Fibroblast of the aortic adventitia (primary cell): ENCODE results near the gene TPP1. TPM values are rescaled to one million over a fixed set of nuclear protein-coding genes. Genes with fewer than 3 reads are reported as not detected.

Experiments used
- DNase-seq: peaks from one replicate; pipeline ENCODE4 v3.0.0-alpha.2; 2010; ENCODE audit warnings: low read depth
- H3K4me3 ChIP-seq: 2 replicates; pipeline ENCODE4 v1.5.1; 2011; ENCODE audit warnings: low read depth, mild to moderate bottlenecking, control low read depth, low read length, moderate library complexity
- CTCF ChIP-seq: IDR thresholded peaks from 2 replicates; pipeline ENCODE4 v1.5.1; 2011; ENCODE audit warnings: mild to moderate bottlenecking, low read length, control low read depth, inconsistent platforms; ENCODE audit not compliant: insufficient read depth
- total RNA-seq: library from RNA; depleted of rRNA; stranded (reverse); fragments of >200 nt; gene quantifications from 2 replicates; pipeline ENCODE4 v1.2.3, GENCODE V29; 2012; ENCODE audit warnings: low replicate concordance

The TPP1 gene
- total RNA-seq, 1 donor: 60.2 TPM

GRCh38 chr11:6602096-6602940 lies 16.9 kb downstream of the TPP1 start:
- DNase-seq: no peak
- no peak for TF ChIP-seq CTCF
- H3K4me3 ChIP-seq: peak overlapping the region; percentile 99

- DNase-seq: no peak
- H3K4me3 ChIP-seq: no peak overlapping the region
- no peak for TF ChIP-seq CTCF
Observed at GRCh38 chr11:6601041-6601461, 18.2 kb downstream of the TPP1 start.

GRCh38 chr11:6599881-6600390 lies 19.3 kb downstream of the TPP1 start:
- DNase-seq: no peak
- no peak for TF ChIP-seq CTCF
- no peak overlapping the region for H3K4me3 ChIP-seq

GRCh38 chr11:6599449-6599848 lies 19.8 kb downstream of the TPP1 start:
- no peak for TF ChIP-seq CTCF
- no peak for DNase-seq

GRCh38 chr11:6598555-6598954 lies 20.7 kb downstream of the TPP1 start:
- DNase-seq: no peak
- H3K4me3 ChIP-seq: no peak overlapping the region
- TF ChIP-seq CTCF: no peak

More at GRCh38 chr11:6599449-6599848, 19.8 kb downstream of the TPP1 start:
- H3K4me3 ChIP-seq: no peak overlapping the region

GRCh38 chr11:6596239-6596877 lies 22.9 kb downstream of the TPP1 start:
- H3K4me3 ChIP-seq: no peak overlapping the region
- no peak for DNase-seq
- no peak for TF ChIP-seq CTCF
